K562 (cell line): Measurements from ENCODE around the gene VARS1.

Experiments used
- ATF1 ChIP-seq, 2 experiments: fragments of 450-650 bp in 1 of 2; IDR thresholded peaks; 2 replicates each; pipeline ENCODE4 v1.6.1; 2016; ENCODE audit warnings: missing compliant biosample characterization in 1 of 2, missing genetic modification characterization in 1 of 2
- POLR2A ChIP-seq: fragments of 450-650 bp; conservative IDR thresholded peaks from 2 replicates; pipeline ENCODE4 v1.6.1; 2016
- PTBP1 ChIP-seq: fragments of 200-400 bp; formaldehyde crosslinking; IDR thresholded peaks from 2 replicates; pipeline ENCODE4 v1.6.1; 2017; ENCODE audit warnings: low read depth, low read length
- TCF7L2 ChIP-seq: fragments of 150-350 bp; IDR thresholded peaks from 2 replicates; pipeline ENCODE4 v1.6.1; 2016; ENCODE audit warnings: low read depth, mild to moderate bottlenecking, low read length, moderate library complexity

- no peak for TF ChIP-seq PTBP1
- TF ChIP-seq ATF1 (CRISPR knock-in tag; IDR thresholded peaks at IDR 0.05): no peak
- no peak for TF ChIP-seq ATF1 (tag; IDR thresholded peaks at IDR 0.05)
- no peak for TF ChIP-seq TCF7L2
- TF ChIP-seq POLR2A: no peak
These were observed 42.7 kb downstream of the VARS1 start for GRCh38 chr6:31752739-31753319.
